Dermis microvascular lymphatic vessel endothelial cell (primary cell): Measurements from ENCODE around the gene DUSP15. TPM values are rescaled to one million over a fixed set of nuclear protein-coding genes. Genes with fewer than 3 reads are reported as not detected.
"Not testable (repeated sequence)": the region's sequence is repeated elsewhere in the genome, so short reads cannot be mapped to it uniquely, and the experiment has no call there.

Experiments used
- DNase-seq, 2 donors: peaks; one replicate each; pipeline versions ENCODE4 v3.0.0 to v3.0.0-alpha.2; 2010; ENCODE audit warnings: low read depth in 2 of 2
- total RNA-seq: library from RNA; depleted of rRNA; stranded (reverse); fragments of >200 nt; gene quantifications from 2 replicates; pipeline ENCODE4 v1.2.1, GENCODE V29; 2014

Gene DUSP15
- total RNA-seq, 1 donor from 2014 or later = 0.26 TPM

DNA sequence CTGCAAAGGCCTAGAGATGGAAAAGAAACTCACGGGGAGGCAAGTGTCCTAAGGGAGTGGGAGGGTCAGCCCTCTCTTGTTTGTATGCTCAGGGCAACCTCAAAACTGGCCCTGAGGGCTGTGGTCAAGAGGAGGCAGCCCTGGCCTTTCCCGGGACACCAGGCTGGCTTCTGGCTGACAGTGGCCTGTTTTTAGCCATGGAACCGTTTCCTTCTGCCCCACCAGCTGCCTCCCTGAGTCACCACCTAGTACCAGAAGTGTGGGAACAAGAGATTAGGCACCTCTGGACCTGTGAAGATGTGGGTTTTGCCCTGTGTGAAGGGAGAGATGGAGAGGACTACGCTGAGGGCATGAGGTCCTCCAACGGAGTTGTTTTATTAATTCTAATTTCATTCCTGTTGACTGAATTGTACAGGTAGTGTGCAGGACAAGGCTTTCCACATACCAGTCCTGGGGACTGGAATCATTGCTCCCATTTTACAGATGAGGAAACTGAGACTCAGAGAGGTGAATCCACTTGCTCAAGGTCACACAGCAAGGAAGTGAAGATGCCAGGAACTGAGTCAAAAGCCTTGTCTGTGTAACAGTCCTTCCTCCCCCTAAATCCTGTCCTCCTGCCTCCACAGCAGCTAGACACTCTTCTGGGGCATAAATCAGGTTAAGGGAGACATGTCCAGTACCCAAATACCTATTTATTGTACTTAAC, 30.4 kb downstream of the DUSP15 start:
- DNase-seq = peak in 1 of 2 donors; percentile 43

DNA sequence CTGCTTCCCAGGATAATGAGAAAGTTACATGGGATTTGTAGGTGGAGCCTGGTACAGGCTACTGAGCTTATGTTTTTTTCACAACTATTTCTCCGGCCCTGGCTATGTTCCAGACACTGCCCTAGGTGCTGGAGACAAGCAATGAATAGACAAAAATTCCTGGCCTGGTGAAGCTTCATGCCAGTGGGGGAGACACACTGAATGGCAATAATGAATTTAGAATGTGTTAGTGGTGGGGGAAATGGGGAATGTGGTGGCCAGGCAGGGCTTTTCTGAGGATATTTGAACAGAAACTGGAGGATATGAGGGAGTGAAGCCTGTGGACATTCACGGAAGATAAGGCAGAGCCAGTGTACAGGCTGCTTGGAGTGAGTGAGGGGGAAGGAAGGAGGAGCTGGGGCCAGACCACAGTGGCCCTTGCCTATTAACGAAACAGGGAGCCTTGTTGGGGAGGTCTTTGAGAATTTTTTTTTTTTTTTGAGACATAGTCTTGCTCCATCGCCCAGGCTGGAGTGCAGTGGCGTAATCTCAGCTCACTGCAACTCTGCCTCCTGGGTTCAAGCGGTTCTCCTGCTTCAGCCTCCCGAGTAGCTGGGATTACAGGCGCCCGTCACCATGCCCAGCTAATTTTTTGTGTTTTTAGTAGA, 31.6 kb downstream of the DUSP15 start:
- DNase-seq = peak in 1 of 2 donors; percentile 64

DNA sequence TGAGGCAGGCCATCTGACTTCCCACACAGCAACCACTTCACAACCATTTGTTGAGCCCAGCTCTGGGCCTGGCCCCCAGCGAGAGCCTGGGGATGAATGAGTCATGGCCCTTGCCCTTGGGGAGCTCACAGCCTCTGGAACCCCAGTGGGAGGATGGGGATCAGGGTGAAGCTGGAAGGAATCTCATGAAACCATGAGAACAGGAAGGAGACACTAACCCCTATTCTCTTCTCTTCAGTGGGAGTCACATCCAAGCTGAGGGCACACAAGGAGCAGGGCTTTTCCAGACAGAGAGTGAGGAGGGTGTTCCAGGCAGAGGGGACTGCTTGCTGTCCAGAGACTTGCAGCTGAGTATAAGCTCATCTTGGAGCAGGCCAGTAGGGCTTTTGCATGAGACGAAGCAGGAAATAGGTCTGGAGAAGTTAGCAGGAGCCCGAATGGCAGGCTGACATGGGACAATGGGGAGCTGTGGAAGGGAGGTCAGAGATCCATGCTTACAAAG, 32.4 kb downstream of the DUSP15 start:
- peak in 1 of 2 donors; percentile 50 for DNase-seq

- no peak for DNase-seq
These were observed 33.3 kb downstream of the DUSP15 start for GRCh38 chr20:31836853-31837608.

- peak; percentile 31 to 88 for DNase-seq
These were observed 34.1 kb downstream of the DUSP15 start for GRCh38 chr20:31835977-31836852.

GRCh38 chr20:31835554-31835953, 34.8 kb downstream of the DUSP15 start:
- DNase-seq = no peak

DNA sequence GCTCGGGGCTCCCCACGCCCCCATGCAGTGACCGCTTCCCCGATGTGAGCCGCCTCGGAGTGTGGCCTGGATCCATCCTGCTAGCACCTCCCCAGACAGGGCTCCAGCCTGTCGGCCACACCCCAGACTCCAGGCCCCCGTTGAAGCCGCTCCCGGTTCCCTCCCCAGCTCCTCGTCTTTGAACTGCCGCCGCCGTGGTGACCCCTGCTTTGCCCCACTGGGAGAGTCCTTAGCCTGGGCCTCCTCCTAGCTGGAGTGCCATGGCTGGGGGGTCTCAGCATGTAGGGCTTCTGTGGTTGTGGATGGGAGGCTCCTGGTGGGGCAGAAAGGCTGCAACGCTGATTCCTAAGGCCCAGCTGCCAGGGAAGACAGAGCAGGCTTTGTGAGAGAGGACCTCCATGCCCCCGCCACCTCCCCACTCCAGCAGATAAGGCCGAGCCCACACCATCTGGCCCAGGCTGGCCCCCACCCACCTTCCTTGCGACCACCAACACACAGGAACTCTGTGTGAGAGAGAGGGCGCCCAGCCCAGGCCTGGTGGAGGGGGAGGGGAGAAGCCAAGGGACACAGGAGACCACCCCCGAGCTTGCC, 36.3 kb downstream of the DUSP15 start:
- DNase-seq = no peak

- peak in 1 of 2 donors; percentile 61 for DNase-seq
These were observed 37.0 kb downstream of the DUSP15 start for GRCh38 chr20:31833130-31833930.

- DNase-seq = no peak
These were observed 38.5 kb downstream of the DUSP15 start for GRCh38 chr20:31831771-31832306.

GRCh38 chr20:31831211-31831610, 39.1 kb downstream of the DUSP15 start:
- DNase-seq = no peak

DNA sequence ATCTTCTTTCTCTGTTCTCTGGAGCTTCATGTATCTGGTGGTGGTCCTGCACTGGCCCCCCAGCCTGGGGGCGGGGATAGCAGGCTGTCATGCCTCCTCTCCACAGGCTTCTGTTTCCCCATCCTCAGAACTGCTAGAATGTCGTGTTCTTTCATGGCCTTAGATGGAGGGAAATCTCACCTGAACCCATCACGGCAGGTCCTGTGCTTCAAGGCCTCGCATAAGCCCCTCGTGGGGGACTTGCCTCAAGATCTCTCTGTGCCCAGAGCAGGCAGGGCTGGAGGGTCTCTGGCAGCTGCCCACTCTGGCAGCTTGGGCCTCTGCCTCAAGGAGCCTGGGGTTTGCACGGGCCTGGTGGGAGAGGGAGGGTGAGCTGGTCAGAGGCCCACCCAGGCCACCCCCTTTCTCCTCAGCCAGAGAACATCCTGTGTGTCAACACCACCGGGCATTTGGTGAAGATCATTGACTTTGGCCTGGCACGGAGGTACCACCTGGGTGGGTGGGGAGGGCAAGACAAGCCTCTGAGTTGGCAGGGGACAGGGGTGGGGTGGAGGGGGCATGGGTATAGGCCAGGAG, 39.8 kb downstream of the DUSP15 start:
- no peak for DNase-seq

DNA sequence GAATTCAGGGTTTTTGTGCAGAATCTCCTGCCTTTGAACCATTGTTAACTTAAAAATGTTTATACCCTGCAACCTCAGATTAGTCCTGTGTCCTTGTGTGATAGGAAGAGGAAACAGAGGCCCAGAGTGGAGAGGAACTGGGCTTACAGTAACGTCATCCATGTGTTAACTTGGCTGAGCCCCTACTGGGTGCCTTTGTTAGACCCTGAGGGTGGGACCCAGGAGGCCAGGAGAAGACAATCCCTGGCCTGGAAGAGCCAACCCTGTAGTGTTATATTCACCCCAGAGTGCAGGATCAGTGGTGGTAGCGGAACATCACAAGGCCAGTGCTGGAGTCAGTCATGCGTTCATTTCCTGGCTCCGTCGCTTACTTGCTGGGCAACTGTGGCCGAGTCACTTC, 40.6 kb downstream of the DUSP15 start:
- DNase-seq = peak in 1 of 2 donors; percentile 41

DNA sequence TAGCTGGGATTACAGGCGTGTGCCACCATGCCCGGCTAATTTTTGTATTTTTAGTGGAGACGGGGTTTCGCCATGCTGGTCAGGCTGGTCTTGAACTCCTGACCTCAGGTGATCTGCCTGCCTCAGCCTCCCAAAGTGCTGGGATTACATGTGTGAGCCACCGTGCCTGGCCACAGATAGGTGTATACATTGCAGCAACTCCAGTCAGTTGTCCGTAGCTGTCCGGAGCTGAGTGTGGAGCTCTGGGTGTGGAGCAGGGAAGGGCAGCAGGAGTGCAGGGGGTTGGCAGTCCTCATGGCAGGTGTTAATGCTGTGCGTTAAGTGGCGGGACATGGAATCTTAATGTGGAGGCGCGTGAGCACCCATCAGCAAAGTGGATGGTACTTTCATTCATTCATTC, 42.3 kb downstream of the DUSP15 start:
- DNase-seq = not testable (repeated sequence)

DNA sequence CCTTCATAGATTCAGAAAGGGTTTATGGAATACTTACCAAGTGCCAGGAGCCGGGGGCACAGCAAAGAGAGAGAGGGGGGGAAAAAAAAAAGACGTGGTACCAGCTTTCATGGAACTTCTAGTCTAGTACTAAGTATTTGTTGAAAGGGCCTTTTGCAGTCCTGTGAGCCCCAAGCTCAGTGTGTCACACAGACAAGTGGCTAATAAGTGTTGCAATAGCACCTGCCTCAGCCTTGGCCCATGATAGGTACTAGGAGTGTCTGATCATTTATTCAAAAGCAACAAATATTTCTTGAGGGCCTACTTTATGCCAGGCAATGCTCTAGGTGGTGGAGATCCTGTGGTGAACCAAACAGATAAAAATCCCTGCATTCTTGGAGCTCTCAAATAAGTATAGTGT, 43.3 kb downstream of the DUSP15 start:
- DNase-seq = no peak

GRCh38 chr20:31826074-31826473, 44.3 kb downstream of the DUSP15 start:
- no peak for DNase-seq

DNA sequence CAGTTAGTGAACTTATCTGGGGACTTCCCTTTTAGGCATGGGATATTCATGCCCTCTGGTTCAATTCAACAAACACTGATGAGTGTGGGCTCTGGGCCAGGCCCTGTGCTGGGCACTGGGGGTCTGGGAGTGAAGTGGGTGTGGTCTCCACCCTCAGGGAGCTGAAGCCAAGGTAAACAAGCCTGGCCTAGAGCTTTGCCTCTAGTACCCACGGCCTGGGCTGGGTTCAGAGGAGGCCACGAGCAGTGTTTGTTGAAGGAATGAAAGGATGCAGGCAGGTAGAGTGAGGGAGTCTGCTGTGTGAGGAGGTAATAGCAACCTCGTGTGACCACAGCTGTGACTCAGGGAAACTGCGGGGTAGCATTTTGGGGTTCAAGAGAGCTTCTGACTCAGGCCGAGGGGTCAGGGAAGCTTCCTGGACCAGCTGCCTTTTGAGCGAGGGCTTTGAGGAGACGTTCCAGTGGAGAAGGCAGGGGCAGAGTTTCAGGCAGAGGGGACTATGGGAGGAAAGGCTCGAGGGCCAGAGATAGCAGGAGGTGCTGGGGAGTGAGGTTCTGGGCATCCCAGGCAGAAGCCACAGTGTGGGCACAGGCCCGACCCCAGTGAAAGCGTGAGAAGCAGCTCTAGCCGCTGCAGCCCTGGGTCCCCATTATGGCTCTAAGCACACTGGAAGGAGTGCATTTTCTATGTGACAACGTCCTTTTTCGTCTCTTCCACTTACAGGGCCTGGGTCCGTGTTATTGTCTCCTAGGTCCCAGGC, 45.6 kb downstream of the DUSP15 start:
- peak in 1 of 2 donors; percentile 50 for DNase-seq

- no peak for DNase-seq
These were observed 46.2 kb downstream of the DUSP15 start for GRCh38 chr20:31824125-31824485.

DNA sequence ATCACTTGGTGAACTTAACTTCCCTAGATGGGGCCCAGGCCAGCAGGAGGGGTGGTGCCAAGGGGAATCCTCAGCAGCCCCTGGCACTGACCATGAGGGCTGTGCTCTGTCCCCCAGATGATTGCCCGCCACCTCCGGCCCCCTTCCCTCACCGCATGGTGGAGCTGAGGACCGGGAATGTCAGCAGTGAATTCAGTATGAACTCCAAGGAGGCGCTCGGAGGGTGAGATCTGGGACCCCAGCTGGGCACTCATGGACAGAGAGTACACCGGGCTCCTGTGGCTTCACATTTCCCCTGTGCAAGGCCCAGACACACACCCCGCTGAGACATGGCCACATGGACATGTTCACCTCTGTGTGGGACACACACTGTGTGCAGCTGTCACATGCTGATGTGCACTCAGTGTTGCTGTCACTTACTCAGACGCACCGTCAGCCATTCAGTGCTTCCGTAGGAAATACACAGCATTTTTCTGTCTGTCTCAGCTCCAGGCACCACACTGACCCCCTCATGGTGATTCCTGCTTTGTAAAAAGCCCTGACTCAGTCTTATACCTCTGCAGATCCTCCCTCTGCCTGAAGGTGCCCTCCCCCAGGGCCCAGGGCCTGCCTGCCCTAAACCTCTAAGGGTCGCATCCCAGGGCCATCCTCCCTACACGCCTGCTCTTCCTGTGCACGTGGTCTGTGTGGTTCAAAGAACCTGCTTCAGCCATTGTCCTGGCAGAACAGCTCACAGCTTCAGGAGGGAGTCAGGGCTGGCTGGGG, 46.8 kb downstream of the DUSP15 start:
- DNase-seq = peak; percentile 85
